ENCODE results near the gene EPS8. TPM values are rescaled to one million over a fixed set of nuclear protein-coding genes. Genes with fewer than 3 reads are reported as not detected.

EPS8 gene
- polyA plus RNA-seq, 1 of the 3 experiments (the other 2 are of a cell fraction), result 19.8 TPM

GRCh38 chr12:15700595-15700994 lies 88.6 kb downstream of the EPS8 start (continued):
- no peak for TF ChIP-seq USF1 (IDR thresholded peaks at IDR 0.05; ENCODE audit: borderline replicate concordance, low read depth)
- no peak for TF ChIP-seq SMC3 (IDR thresholded peaks at IDR 0.05; ENCODE audit: low read depth, low read length)
- TF ChIP-seq GATA2 (CRISPR knock-in tag; IDR thresholded peaks at IDR 0.05), result no peak
- TF ChIP-seq REST (IDR thresholded peaks at IDR 0.05; ENCODE audit: low read depth, low read length), result no peak

- 67% methylated on average over 8 of the region's 8 CpGs for WGBS (ENCODE audit: low lambda C conversion rate)
- H4K20me1 ChIP-seq (ENCODE audit: insufficient read depth), result no peaks in the 10 kb centered on the region
- peak overlapping the region; percentile 61 for H3K4me2 ChIP-seq
- H3K79me2 ChIP-seq (ENCODE audit: insufficient read depth), result peaks cover 70% of the 10 kb centered on the region
- H3K27me3 ChIP-seq (ENCODE audit: insufficient read depth), result no peaks in the 10 kb centered on the region
- no peak for TF ChIP-seq NRF1 (IDR thresholded peaks at IDR 0.05; ENCODE audit: low read depth, low read length)
- TF ChIP-seq REST (IDR thresholded peaks at IDR 0.05; ENCODE audit: low read depth, low read length), result no peak
- TF ChIP-seq FOXJ3 (CRISPR knock-in tag; IDR thresholded peaks at IDR 0.05), result no peak
- TF ChIP-seq RAD21 (IDR thresholded peaks at IDR 0.05; ENCODE audit: low read length), result no peak
- TF ChIP-seq CHD2 (IDR thresholded peaks at IDR 0.05; ENCODE audit: low read length, partially characterized antibody), result no peak
- no peak for TF ChIP-seq RFX5 (IDR thresholded peaks at IDR 0.05; ENCODE audit: low read length)
- no peak for TF ChIP-seq ELF1 (IDR thresholded peaks at IDR 0.05)
- TF ChIP-seq POLR2AphosphoS5 (IDR thresholded peaks at IDR 0.05; ENCODE audit: low read depth, low read length), result no peak
- no peak for TF ChIP-seq RCOR1 (IDR thresholded peaks at IDR 0.05; ENCODE audit: low read length)
- no peak for TF ChIP-seq GABPA (IDR thresholded peaks at IDR 0.05; ENCODE audit: low read depth)
- TF ChIP-seq JUND (IDR thresholded peaks at IDR 0.05), result no peak
- no peak for TF ChIP-seq PBX3 (IDR thresholded peaks at IDR 0.05)
- peaks cover 33% of the 10 kb centered on the region for H3F3A ChIP-seq (replicated peaks; ENCODE audit: insufficient read depth)
- ChIA-PET CTCF (no interaction called here), POLR2A (no interaction called here)
- H3K9me2 ChIP-seq, result no peaks in the 10 kb centered on the region
- no peaks in the 10 kb centered on the region for H3K9me3 ChIP-seq
- no peak for DNase-seq
- H2AFZ ChIP-seq (ENCODE audit: low read depth), result no peak overlapping the region
- H3K36me3 ChIP-seq (replicated peaks in 1 of 2; ENCODE audit: control insufficient read depth in 1 of 2, insufficient read depth in 2 of 2, low read length in 1 of 2), result peaks cover 0 to 2% of the 10 kb centered on the region in 2 experiments
- H3K27ac ChIP-seq (ENCODE audit: low read depth in 2 of 2, low read length in 1 of 2), result peak overlapping the region; percentile 36 to 92; a peak in 3 of 4 replicates
- peaks cover 0 to 20% of the 10 kb centered on the region in 2 experiments; a peak in 3 of 4 replicates for H3K4me1 ChIP-seq (ENCODE audit: control insufficient read depth in 1 of 2, insufficient read depth in 2 of 2, low read depth in 1 of 2, low read length in 1 of 2)
- peak overlapping the region; percentile 14; the same call in 1 of the 2 replicates for H3K9ac ChIP-seq
- peak overlapping the region in 1 of 2 experiments; percentile 19; a peak in 2 of 4 replicates for H3K4me3 ChIP-seq (ENCODE audit: low read depth in 2 of 2, low read length in 1 of 2)
These were observed 89.3 kb downstream of the EPS8 start for GRCh38 chr12:15699886-15700285.

All from SK-N-SH (cell line).